Measurements from ENCODE around the gene APOA1.

Gene APOA1

GRCh38 chr11:116868066-116868465 is 30.6 kb upstream of the APOA1 start:
- Histone ChIP-seq H3K4me1 (ENCODE audit: low read depth, poor library complexity, severe bottlenecking) (no peaks in the 10 kb centered on the region), H3K79me2 (ENCODE audit: insufficient read depth, low read depth) (no peaks in the 10 kb centered on the region), H2AFZ (ENCODE audit: low read depth) (no peak overlapping the region), H3K36me3 (ENCODE audit: insufficient read depth) (no peaks in the 10 kb centered on the region), H3K9ac (no peak overlapping the region), H3K4me2 (no peak overlapping the region), H3K27ac (no peak overlapping the region), H3K4me3 (IDR thresholded peaks at IDR 0.05; ENCODE audit: insufficient read depth, low read depth, low read length) (no peak overlapping the region), H4K20me1 (ENCODE audit: insufficient read depth) (no peaks in the 10 kb centered on the region), H3K27me3 (ENCODE audit: insufficient read depth, low read depth) (no peaks in the 10 kb centered on the region)
- no peak for TF ChIP-seq CTCF (conservative IDR thresholded peaks at IDR 0.05; ENCODE audit: low read depth, low read length)

GRCh38 chr11:116867619-116868018 is 30.2 kb upstream of the APOA1 start:
- no peak for TF ChIP-seq CTCF (conservative IDR thresholded peaks at IDR 0.05; ENCODE audit: low read depth, low read length)
- Histone ChIP-seq H3K79me2 (ENCODE audit: insufficient read depth, low read depth) (no peaks in the 10 kb centered on the region), H3K4me3 (IDR thresholded peaks at IDR 0.05; ENCODE audit: insufficient read depth, low read depth, low read length) (no peak overlapping the region), H3K27me3 (ENCODE audit: insufficient read depth, low read depth) (no peaks in the 10 kb centered on the region), H3K4me2 (no peak overlapping the region), H2AFZ (ENCODE audit: low read depth) (no peak overlapping the region), H3K27ac (no peak overlapping the region), H3K36me3 (ENCODE audit: insufficient read depth) (no peaks in the 10 kb centered on the region), H3K4me1 (ENCODE audit: low read depth, poor library complexity, severe bottlenecking) (no peaks in the 10 kb centered on the region), H3K9ac (no peak overlapping the region), H4K20me1 (ENCODE audit: insufficient read depth) (no peaks in the 10 kb centered on the region)

GRCh38 chr11:116866804-116867455 is 29.5 kb upstream of the APOA1 start:
- TF ChIP-seq CTCF (conservative IDR thresholded peaks at IDR 0.05; ENCODE audit: low read depth, low read length), result no peak
- Histone ChIP-seq H3K36me3 (ENCODE audit: insufficient read depth) (no peaks in the 10 kb centered on the region), H4K20me1 (ENCODE audit: insufficient read depth) (no peaks in the 10 kb centered on the region), H3K9ac (no peak overlapping the region), H3K27me3 (ENCODE audit: insufficient read depth, low read depth) (no peaks in the 10 kb centered on the region), H3K4me3 (IDR thresholded peaks at IDR 0.05; ENCODE audit: insufficient read depth, low read depth, low read length) (no peak overlapping the region), H3K4me2 (no peak overlapping the region), H3K27ac (no peak overlapping the region), H2AFZ (ENCODE audit: low read depth) (no peak overlapping the region), H3K4me1 (ENCODE audit: low read depth, poor library complexity, severe bottlenecking) (no peaks in the 10 kb centered on the region), H3K79me2 (ENCODE audit: insufficient read depth, low read depth) (no peaks in the 10 kb centered on the region)

GRCh38 chr11:116865696-116866095 is 28.3 kb upstream of the APOA1 start:
- Histone ChIP-seq H3K27ac (no peak overlapping the region), H2AFZ (ENCODE audit: low read depth) (no peak overlapping the region), H3K4me2 (no peak overlapping the region), H3K9ac (no peak overlapping the region), H4K20me1 (ENCODE audit: insufficient read depth) (no peaks in the 10 kb centered on the region), H3K79me2 (ENCODE audit: insufficient read depth, low read depth) (no peaks in the 10 kb centered on the region), H3K4me3 (IDR thresholded peaks at IDR 0.05; ENCODE audit: insufficient read depth, low read depth, low read length) (no peak overlapping the region), H3K27me3 (ENCODE audit: insufficient read depth, low read depth) (no peaks in the 10 kb centered on the region), H3K36me3 (ENCODE audit: insufficient read depth) (no peaks in the 10 kb centered on the region), H3K4me1 (ENCODE audit: low read depth, poor library complexity, severe bottlenecking) (no peaks in the 10 kb centered on the region)
- TF ChIP-seq CTCF (conservative IDR thresholded peaks at IDR 0.05; ENCODE audit: low read depth, low read length), result no peak

Measured in KMS-11 (cell line).